Activated B cell treated with CpG ODN at 0.5 μM for 24 hours (primary cell): ENCODE results near the gene ABCA7. TPM values are rescaled to one million over a fixed set of nuclear protein-coding genes. Genes with fewer than 3 reads are reported as not detected.

Source experiments
- ATAC-seq: fragments of 200-7000 bp; cut with Tn5 transposase; one replicate; pipeline ENCODE4 v1.10.0; 2021; ENCODE audit warnings: low read depth, mild to moderate bottlenecking, moderate library complexity
- CTCF ChIA-PET: fragments of 350-600 bp; sonication (Branson Sonifier 250); formaldehyde crosslinking; loops from one replicate; lab custom pipeline; 2021; ENCODE audit warnings: antibody characterized with exemption; lab: Charles Lee
- POLR2A ChIA-PET: fragments of 350-600 bp; sonication (Branson Sonifier 250); formaldehyde crosslinking; loops from one replicate; lab custom pipeline; 2021; ENCODE audit warnings: antibody characterized with exemption; lab: Charles Lee
- DNase-seq: peaks from one replicate; pipeline ENCODE4 v3.0.0; 2022
- H3K27ac Mint-ChIP-seq: one replicate; pipeline ENCODE4 v1.8.0; 2020; ENCODE audit warnings: mixed read lengths
- H3K27me3 Mint-ChIP-seq: one replicate; pipeline ENCODE4 v1.8.0; 2021; ENCODE audit warnings: mixed read lengths
- H3K36me3 Mint-ChIP-seq: one replicate; pipeline ENCODE4 v1.8.0; 2021; ENCODE audit warnings: low read depth, mixed read lengths
- H3K4me1 Mint-ChIP-seq: one replicate; pipeline ENCODE4 v1.8.0; 2021; ENCODE audit warnings: mixed read lengths
- H3K4me3 Mint-ChIP-seq: one replicate; pipeline ENCODE4 v1.8.0; 2020; ENCODE audit warnings: mild to moderate bottlenecking, mixed read lengths
- H3K9me3 Mint-ChIP-seq: one replicate; pipeline ENCODE4 v1.8.0; 2020; ENCODE audit warnings: mixed read lengths
- CTCF ChIP-seq: fragments of 200-600 bp; IDR thresholded peaks from one replicate; pipeline ENCODE4 v1.8.0; 2022; ENCODE audit warnings: antibody characterized with exemption, mild to moderate bottlenecking
- intact Hi-C: fragments of 100-400 bp; cut with micrococcal nuclease; formaldehyde crosslinking; loops from one replicate; pipeline ENCODE4 v1.15.1; 2024
- total RNA-seq: library from RNA; stranded (reverse); gene quantifications from 2 replicates; pipeline ENCODE4 v1.2.3, GENCODE V29; 2022

Gene ABCA7
- total RNA-seq, 1 donor from 2014 or later, result 188 TPM

GRCh38 chr19:1017115-1017905 lies 22.6 kb upstream of the ABCA7 start:
- ATAC-seq, result no peak
- no peak for TF ChIP-seq CTCF
- Mint-ChIP-seq H3K36me3 (peaks cover 24% of the 10 kb centered on the region), H3K4me3 (peak overlapping the region; percentile 71), H3K27me3 (no peaks in the 10 kb centered on the region), H3K9me3 (no peaks in the 10 kb centered on the region), H3K4me1 (peaks cover 59% of the 10 kb centered on the region), H3K27ac (peak overlapping the region; percentile 59)
- intact Hi-C loops, result no loop called here
- no peak for DNase-seq
- ChIA-PET CTCF (no interaction called here), POLR2A (interaction anchor here (0.5 to 1.8 kb wide), 7 partner anchors 9 to 204 kb away, joined by 3 to 7 read pairs (median 3); partner anchors contain the start of genes ABCA7 and CNN2)

- no peaks in the 10 kb centered on the region for H3K27me3 Mint-ChIP-seq
- no peak overlapping the region for H3K27ac Mint-ChIP-seq
- DNase-seq (no peak), ATAC-seq (no peak)
- intact Hi-C loops, result no loop called here
- no peaks in the 10 kb centered on the region for H3K9me3 Mint-ChIP-seq
- H3K4me1 Mint-ChIP-seq, result peaks cover 59% of the 10 kb centered on the region
- no peak for TF ChIP-seq CTCF
- peak overlapping the region; percentile 71 for H3K4me3 Mint-ChIP-seq
- ChIA-PET POLR2A (interaction anchor here (0.6 to 1.8 kb wide), 3 partner anchors 8 to 204 kb away, joined by 3 to 7 read pairs (median 4); partner anchors contain the start of genes ABCA7 and CNN2), CTCF (no interaction called here)
- peaks cover 24% of the 10 kb centered on the region for H3K36me3 Mint-ChIP-seq
These were observed 22.0 kb upstream of the ABCA7 start for GRCh38 chr19:1017906-1018305.

- H3K4me1 Mint-ChIP-seq, result peaks cover 59% of the 10 kb centered on the region
- H3K9me3 Mint-ChIP-seq, result no peaks in the 10 kb centered on the region
These were observed 21.5 kb upstream of the ABCA7 start for GRCh38 chr19:1018393-1018792.

GRCh38 chr19:1018932-1019615 lies 20.8 kb upstream of the ABCA7 start:
- no peak for TF ChIP-seq CTCF
- no peak for ATAC-seq
- ChIA-PET POLR2A (interaction anchor here (0.5 to 13.8 kb wide), 15 partner anchors 8 to 1807 kb away, joined by 3 to 365 read pairs (median 4); partner anchors contain the start of genes ABCA7, ARHGAP45, CIRBP and WDR18), CTCF (interaction anchor here (1.2 kb wide), 1 partner anchor 225 kb away, joined by 3 read pairs; no protein-coding TSS in a partner anchor)
- Mint-ChIP-seq H3K4me1 (peaks cover 60% of the 10 kb centered on the region), H3K27ac (peak overlapping the region; percentile 35), H3K9me3 (no peaks in the 10 kb centered on the region), H3K27me3 (no peaks in the 10 kb centered on the region), H3K36me3 (peaks cover 17% of the 10 kb centered on the region), H3K4me3 (peak overlapping the region; percentile 87)
- intact Hi-C loops, result no loop called here
- no peak for DNase-seq

More at GRCh38 chr19:1018393-1018792, 21.5 kb upstream of the ABCA7 start:
- H3K27me3 Mint-ChIP-seq, result no peaks in the 10 kb centered on the region
- no peak for TF ChIP-seq CTCF
- DNase-seq (no peak), ATAC-seq (no peak)
- intact Hi-C loops, result no loop called here
- peak overlapping the region; percentile 35 for H3K27ac Mint-ChIP-seq
- ChIA-PET CTCF (no interaction called here), POLR2A (interaction anchor here (0.7 to 1.8 kb wide), 5 partner anchors 9 to 99 kb away, joined by 3 to 9 read pairs (median 4); partner anchors contain the start of genes ABCA7 and WDR18)
- peaks cover 24% of the 10 kb centered on the region for H3K36me3 Mint-ChIP-seq
- peak overlapping the region; percentile 87 for H3K4me3 Mint-ChIP-seq
